ENCODE measurements around the gene RAB9A. TPM values are rescaled to one million over a fixed set of nuclear protein-coding genes. Genes with fewer than 3 reads are reported as not detected.
A peak's percentile ranks its signal among the peaks of the same experiment; 100 is the strongest.
"Not testable (repeated sequence)": the region's sequence is repeated elsewhere in the genome, so short reads cannot be mapped to it uniquely, and the experiment has no call there.

Gene RAB9A, protein sequence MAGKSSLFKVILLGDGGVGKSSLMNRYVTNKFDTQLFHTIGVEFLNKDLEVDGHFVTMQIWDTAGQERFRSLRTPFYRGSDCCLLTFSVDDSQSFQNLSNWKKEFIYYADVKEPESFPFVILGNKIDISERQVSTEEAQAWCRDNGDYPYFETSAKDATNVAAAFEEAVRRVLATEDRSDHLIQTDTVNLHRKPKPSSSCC
- total RNA-seq = 10 to 100 TPM; 20.2 to 31.8 (median 29.8) TPM

- DNase-seq (ENCODE audit: low spot score) = peak; percentile 71
- TF ChIP-seq, protein P1, sequence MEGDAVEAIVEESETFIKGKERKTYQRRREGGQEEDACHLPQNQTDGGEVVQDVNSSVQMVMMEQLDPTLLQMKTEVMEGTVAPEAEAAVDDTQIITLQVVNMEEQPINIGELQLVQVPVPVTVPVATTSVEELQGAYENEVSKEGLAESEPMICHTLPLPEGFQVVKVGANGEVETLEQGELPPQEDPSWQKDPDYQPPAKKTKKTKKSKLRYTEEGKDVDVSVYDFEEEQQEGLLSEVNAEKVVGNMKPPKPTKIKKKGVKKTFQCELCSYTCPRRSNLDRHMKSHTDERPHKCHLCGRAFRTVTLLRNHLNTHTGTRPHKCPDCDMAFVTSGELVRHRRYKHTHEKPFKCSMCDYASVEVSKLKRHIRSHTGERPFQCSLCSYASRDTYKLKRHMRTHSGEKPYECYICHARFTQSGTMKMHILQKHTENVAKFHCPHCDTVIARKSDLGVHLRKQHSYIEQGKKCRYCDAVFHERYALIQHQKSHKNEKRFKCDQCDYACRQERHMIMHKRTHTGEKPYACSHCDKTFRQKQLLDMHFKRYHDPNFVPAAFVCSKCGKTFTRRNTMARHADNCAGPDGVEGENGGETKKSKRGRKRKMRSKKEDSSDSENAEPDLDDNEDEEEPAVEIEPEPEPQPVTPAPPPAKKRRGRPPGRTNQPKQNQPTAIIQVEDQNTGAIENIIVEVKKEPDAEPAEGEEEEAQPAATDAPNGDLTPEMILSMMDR (IDR thresholded peaks at IDR 0.05) = no peak
- peak; percentile 93 for ATAC-seq (ENCODE audit: low FRiP score)
Measured at GRCh38 chrX:13688958-13689740, at the start of gene RAB9A. RAB9A (plus strand) TSS chrX:13689128; CDS start chrX:13708747, 19,619 bp downstream.

DNA sequence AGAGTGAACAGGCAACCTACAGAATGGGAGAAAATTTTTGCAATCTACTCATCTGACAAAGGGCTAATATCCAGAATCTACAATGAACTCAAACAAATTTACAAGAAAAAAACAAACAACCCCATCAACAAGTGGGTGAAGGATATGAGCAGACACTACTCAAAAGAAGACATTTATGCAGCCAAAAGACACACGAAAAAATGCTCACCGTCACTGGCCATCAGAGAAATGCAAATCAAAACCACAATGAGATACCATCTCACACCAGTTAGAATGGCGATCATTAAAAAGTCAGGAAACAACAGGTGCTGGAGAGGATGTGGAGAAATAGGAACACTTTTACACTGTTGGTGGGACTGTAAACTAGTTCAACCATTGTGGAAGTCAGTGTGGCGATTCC, 47.2 kb upstream of the RAB9A start:
- ATAC-seq (ENCODE audit: low FRiP score); DNase-seq (ENCODE audit: low spot score): not testable (repeated sequence)

- ATAC-seq (ENCODE audit: low FRiP score) = peak; percentile 16
- TF ChIP-seq, protein P1 (IDR thresholded peaks at IDR 0.05) = no peak
- DNase-seq (ENCODE audit: low spot score) = no peak
Measured at GRCh38 chrX:13645464-13646153, 43.3 kb upstream of the RAB9A start.

GRCh38 chrX:13646154-13646549, 42.8 kb upstream of the RAB9A start:
- DNase-seq (ENCODE audit: low spot score) (no peak), ATAC-seq (ENCODE audit: low FRiP score) (peak; percentile 67)

GRCh38 chrX:13647709-13648212, 41.2 kb upstream of the RAB9A start:
- DNase-seq (ENCODE audit: low spot score) (peak; percentile 71), ATAC-seq (ENCODE audit: low FRiP score) (no peak)
- TF ChIP-seq, protein P1 (IDR thresholded peaks at IDR 0.05) = no peak

More at GRCh38 chrX:13646154-13646549, 42.8 kb upstream of the RAB9A start:
- TF ChIP-seq, protein P1 (IDR thresholded peaks at IDR 0.05) = peak in 1 of 3 donors; percentile 8

- not testable (repeated sequence) for ATAC-seq (ENCODE audit: low FRiP score); DNase-seq (ENCODE audit: low spot score)
Measured at GRCh38 chrX:13648336-13648735, 40.6 kb upstream of the RAB9A start.

DNA sequence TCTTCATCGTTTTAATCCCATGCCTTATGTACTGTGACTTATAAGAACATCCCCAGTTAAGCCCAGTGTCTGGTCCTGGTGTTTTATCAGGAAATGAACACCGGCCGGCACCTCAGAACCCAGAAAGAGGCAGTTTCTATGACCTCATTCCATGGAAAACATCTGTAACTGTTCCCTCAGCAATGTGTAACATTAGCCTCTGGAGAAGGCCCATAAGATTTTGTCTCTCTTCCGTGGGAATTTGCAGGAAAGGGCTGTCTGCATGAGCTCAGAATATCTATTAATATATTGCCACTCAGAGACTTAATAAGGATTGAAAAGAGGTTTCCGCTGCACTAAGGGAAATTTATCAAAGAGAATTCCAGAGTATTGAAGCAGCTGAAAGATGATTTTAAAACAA, 39.1 kb upstream of the RAB9A start:
- TF ChIP-seq, protein P1 (IDR thresholded peaks at IDR 0.05) = no peak
- DNase-seq (ENCODE audit: low spot score) = no peak
- no peak for ATAC-seq (ENCODE audit: low FRiP score)
